ENCODE measurements around the gene NLN. TPM values are rescaled to one million over a fixed set of nuclear protein-coding genes. Genes with fewer than 3 reads are reported as not detected.
"Not testable (repeated sequence)": the region's sequence is repeated elsewhere in the genome, so short reads cannot be mapped to it uniquely, and the experiment has no call there.

NLN gene
- total RNA-seq, 1 donor from 2014 or later, result 23.7 TPM

DNA sequence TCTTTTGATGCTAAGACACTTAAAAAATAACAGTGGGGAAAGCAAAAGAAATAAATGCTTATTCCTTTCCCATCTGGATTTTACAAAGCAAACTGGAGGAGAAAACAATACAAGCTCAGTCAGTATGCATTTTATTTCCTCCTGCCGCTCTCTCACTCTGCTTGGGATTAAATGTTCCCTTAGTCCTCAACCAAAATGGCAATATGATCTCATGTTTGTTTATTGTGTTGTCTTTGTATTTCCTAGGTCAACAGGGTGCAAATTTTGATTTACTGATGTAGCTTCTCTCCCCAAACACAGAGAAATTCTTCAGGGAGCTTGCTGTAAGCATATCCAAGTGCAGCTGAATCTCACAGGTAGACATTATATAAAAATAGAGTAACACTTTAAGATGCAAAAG is 112.3 kb downstream of the NLN start:
- DNase-seq, result no peak

DNA sequence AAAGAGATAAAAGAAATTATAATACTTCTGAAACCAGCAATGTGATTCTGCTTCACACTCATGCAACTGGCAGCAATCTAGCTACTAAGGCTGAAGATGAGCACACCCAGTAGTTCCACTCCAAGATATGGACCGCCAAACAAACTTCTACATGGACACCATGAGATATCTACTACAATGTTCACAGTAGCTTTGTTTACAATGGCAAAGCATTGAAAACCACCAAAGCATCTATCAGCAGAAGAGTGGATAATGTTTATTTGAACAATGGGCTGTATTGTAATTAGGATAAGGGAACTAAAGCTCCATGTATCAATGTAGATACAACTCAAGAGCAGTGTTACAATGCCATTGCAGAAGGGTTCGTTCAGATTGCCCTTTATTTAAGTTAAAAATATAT is 113.2 kb downstream of the NLN start:
- no peak for DNase-seq

DNA sequence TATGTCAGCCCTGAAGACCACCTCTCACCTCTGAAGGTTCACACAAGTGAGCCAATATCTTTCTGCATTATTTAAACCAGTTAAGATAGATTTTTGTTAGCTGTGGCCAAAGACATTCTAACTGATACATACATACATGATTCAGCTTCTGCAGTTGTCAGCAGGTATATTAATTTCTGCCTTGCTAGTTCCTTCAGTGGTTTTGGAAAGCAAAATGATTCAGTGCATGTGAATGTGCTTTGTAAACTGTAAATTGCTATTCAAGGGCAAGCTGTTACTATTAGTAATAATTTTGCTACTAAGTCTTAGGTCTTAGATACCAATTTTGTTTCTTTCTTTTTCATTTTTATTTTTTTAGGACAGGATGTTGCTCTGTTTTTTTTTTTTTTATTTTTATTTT is 115.1 kb downstream of the NLN start:
- no peak for DNase-seq

DNA sequence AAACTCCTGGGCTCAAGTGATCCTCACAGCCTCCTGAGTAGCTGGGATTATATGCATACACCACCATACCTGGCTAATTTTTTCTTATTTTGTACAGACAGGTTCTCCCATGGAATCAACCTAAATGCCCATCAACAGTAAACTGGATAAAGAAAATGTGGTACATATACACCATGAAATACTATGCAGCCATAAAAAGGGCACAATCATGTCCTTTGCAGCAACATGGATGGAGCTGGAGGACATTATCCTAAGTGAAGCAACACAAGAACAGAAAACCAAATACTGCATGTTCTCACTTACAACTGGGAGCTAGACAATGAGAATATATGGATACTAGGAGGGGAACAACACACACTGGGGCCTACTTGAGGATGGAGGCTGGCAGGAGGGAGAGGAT is 117.2 kb downstream of the NLN start:
- DNase-seq, result not testable (repeated sequence)

DNA sequence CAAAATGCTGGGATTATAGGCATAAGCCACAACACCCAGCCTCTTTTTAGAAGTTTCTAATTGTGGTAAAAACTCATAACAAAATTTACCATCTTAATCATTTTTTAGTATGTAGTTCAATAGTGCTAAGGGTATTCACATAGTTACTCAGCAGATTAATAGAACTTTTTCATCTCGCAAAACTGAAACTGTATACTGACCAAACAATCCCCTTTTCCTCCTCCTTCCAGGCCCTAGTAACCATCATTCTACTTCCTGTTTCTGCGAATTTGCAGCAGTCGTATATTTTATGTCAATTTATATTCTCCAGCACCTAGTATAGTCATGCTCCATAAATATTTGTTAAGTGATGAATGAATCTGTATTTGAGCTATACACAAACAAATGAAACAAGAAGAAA is 118.1 kb downstream of the NLN start:
- no peak for DNase-seq

DNA sequence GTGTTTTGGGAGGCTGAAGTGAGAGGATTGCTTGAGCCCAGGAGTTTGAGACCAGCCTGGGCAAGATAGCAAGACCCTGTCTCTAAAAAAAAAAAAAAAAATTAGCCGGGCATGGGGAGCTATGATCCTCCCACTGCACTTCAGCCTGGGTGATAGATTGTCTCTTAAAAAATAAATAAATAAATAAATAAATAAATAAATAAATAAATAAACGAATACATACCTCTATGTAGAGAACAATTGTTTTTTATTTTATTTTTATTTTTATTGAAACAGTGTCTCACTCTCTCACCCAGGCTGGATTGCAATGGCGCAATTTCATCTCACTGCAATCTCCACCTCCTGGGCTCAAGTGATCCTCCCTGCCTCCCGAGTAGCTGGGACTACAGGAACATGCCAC is 122.8 kb downstream of the NLN start:
- not testable (repeated sequence) for DNase-seq

DNA sequence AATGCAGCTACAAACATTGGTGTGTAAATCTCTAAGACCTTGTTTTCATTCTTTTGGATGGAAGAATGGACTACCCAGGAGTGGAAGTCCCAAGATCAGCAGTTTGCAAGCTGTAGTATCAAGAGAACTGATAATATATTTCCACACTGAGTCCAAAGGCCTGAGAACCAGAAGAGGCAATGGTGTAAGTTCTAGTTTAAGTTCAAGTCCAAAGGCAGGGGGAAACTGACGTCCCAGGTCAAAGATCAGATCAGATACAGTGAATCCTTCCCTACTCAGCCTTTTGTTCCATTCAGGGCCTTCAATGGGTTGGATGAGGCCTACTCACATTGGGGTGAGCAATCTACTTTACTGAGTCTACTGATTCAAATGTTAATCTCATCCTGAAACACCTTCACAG is 124.1 kb downstream of the NLN start:
- DNase-seq, result no peak

DNA sequence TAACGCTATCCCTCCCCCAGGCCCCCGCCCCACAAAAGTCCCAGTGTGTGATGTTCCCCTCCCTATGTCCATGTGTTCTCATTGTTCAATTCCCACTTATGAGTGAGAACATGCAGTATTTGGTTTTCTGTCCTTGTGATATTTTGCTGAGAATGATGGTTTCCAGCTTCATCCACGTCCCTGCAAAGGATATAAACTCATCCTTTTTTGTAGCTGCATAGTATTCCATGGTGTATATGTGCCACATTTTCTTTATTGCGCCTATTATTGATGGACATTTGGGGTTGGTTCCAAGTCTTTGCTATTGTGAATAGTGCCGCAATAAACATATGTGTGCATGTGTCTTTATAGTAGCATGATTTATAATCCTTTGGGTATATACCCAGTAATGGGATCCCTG is 125.0 kb downstream of the NLN start:
- not testable (repeated sequence) for DNase-seq

DNA sequence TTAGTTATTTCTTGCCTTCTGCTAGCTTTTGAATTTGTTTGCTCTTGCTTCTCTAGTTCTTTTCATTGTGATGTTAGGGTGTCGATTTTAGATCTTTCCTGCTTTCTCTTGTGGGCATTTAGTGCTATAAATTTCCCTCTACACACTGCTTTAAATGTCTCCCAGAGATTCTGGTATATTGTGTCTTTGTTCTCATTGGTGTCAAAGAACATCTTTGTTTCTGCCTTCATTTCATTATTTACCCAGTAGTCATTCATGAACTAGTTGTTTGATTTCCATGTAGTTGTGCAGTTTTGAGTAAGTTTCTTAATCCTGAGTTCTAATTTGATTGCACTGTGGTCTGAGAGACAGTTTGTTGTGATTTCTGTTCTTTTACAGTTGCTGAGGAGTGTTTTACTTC is 127.9 kb downstream of the NLN start:
- DNase-seq, result not testable (repeated sequence)

DNA sequence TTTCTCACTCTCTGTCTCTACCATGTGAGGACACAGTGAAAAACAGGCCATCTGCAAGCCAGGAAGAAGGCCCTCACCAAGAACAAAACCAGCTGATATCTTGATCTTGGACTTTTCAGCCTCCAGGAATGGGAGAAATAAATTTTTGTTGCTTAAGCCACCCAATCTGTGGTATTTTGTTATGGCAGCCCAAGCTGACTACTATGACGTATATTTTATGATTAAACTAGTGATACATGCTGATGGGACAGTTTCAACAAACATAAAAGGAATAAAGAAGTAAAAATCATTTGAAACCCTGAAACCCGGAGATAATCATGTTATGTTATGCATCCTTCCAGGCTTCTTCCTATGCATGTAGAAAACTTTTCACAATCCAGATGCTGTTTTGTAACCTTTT is 132.9 kb downstream of the NLN start:
- no peak for DNase-seq

DNA sequence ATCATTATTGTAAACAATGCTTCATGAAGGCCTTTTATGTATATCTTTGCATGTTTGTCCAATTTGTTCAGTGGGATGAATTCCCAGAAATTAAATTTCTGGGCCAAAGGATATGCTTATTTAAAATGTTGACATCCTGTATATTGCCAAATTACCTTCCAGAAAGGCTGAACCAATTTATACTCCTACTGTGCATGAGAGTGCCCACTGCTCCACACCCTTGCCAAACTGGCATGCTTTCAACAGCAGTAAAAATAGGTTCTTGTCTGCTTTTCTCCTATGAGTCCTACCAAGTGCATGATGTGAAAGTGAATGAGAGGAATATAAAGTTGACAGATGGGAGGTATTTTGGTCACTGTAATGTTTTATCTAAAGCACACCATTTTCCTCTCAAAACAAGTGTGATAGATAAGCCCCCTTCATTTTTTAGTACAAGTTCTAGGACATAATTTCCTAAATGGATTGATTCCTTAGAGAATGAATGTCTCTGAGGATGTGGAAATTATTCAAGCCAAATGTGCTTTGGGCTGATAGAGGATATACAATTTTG is 133.8 kb downstream of the NLN start:
- no peak for DNase-seq

DNA sequence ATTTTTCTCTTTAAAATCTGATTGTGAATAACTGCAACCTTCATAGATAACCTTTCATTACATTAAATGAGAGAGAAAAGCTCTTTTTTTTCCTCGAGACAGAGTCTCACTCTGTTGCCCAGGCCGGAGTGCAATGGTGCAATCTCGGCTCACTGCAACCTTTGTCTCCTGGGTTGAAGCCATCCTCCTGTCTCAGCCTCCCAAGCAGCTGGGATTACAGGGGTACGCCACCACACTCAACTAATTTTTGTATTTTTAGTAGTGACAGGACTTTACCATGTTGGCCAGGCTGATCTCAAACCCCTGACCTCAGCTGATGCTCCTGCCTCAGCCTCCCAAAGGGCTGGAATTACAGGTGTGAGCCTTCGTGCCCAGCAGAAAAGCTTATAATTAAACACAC is 134.5 kb downstream of the NLN start:
- no peak for DNase-seq

DNA sequence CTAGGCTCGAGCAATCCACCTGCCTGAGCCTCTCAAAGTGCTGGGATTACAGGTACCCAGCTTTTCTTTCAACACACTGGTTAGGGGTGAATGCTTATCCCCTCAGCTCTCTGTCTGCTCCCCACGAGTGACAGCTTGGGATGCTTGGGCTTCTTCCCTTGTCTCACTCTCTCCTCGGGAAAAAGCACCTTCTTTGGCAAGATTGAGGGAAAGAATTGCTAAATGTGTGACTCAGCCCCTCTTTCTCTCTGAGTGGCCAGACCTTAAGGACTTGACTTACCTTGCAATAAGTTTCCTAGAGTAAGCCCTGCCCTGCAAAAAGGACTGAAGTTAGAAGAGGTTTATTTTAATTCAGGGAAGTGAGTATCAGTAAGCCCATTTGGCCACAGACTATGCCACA is 136.3 kb downstream of the NLN start:
- DNase-seq, result no peak

DNA sequence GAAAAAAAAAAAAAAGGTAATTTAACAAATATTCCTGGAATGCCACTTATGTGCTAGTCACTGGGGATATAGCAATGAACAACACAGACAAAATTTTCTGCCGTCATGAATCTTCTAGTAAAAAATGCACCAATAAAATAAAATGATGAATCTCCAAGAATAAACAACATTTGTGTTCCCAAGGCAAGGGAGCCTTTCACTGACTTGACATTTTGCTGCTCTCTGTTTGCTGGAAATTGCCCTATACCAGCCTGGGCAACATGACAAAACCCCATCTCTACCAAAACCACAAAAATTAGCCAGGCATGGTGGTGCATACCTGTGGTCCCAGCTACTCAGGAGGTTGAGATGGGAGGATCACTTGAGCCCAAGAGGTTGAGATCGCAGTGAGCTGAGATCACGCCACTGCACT is 139.8 kb downstream of the NLN start:
- DNase-seq, result no peak

DNA sequence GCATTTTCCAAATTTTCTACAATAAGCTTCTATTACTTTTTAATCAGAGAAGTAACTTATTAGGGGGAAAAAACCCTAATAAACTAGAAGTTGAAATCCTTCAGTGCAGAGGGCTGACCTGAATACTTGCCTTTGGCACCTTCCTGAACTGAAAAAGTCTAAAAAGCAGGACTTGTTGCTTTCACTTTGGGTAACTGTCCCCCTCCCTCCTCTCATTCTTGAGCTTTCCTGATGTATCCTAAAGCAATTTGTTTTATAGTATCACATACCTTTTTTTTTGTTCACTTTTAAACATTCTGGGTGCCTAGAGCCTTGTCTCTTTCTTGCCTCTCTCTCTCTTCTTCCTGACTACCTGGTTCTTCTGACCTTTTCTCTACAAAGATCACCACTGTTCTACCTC is 140.4 kb downstream of the NLN start:
- DNase-seq, result no peak

DNA sequence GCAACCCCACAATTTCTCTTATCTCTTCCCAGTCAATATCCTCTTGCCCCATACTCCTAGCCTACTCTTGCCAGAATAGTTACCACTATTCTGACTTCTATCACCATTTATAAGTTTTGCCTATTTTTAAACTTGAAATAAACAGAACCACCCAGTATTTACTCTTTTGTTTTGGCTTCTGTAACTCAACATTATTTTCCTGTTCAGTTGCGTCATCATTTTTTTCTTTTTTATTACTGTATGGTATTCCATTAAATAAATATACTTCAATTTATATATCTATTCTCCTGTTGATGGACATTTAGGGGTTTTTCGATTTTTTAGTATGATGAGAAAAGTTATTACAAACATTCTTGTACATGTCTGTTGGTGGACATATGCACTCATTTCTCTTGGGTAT is 141.7 kb downstream of the NLN start:
- no peak for DNase-seq

DNA sequence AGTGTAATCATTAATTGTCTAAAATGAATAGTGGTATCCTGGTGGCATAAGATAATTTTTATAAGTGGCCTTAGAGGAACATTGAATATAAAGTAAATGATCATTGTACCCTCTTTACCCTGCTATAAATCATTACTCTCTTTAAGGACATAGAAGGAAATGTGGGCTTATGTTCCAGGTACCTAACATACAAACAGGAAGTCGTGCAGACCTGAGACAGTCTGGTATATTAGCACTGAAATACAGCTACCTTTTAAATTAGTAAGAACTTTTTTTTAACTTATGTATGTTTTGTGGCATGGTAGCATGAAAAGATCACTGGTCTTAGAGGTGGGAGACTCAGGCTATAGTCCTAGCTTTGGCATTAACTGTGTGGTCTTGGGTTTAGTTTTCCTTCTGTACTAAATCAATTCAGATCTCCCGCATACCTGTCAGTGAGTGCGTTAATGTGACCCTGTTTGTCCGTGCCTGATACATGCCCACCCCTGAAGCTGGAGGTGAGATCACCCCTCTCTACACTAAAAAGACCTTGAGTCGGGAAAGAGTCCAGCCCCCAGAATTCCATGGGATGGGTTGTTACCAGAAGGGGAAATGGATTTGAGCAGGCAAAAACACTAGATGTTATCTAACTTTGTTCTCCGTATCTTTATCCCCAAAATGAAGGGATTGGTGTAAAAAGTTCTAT is 145.0 kb downstream of the NLN start:
- no peak for DNase-seq

DNA sequence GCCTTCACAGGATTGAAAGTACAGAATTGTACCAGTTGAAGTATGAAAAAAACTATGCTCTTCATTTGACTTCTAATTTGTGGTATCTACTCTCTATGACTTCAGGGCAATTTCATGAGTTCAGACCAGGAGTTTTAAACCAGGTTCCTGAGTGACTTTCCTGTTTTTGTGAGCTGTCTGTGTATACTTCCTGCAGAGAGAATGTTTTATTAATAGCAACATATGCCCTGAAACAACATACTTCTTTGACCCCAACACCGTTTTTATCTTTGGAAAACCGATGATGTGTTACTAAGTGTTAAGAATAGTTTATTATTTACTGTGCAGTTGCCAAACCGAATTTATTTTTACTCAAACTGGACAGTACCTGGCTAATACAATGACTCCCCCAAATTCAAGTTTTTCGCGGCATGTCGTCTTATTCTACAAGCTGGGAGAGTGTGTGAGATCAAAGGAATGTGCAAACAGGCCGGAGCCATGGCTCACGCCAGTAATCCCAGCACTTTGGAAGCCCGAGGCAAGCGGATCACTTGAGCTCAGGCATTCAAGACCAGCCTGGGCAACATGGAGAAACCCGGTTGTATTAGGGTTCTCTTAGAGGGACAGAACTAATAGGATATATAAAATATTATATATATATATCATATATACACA is 145.7 kb downstream of the NLN start:
- DNase-seq, result no peak

DNA sequence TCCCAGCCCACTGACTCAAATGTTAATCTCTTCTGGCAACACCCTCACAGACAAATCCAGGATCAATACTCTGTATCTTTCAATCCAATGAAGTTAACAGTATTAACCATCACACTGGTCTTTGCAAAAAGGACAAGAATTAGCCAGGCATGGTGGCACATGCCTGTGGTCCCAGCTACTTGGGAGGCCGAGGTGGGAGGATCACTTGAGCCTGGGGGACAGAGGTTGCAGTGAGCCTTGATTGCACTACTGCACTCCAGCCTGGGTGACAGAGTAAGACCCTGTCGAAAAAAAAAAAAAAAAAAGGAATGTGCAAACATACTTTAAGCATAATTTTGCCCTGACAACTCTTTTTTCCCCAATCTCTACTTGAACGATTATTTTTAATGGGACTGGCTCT is 146.5 kb downstream of the NLN start:
- no peak for DNase-seq

DNA sequence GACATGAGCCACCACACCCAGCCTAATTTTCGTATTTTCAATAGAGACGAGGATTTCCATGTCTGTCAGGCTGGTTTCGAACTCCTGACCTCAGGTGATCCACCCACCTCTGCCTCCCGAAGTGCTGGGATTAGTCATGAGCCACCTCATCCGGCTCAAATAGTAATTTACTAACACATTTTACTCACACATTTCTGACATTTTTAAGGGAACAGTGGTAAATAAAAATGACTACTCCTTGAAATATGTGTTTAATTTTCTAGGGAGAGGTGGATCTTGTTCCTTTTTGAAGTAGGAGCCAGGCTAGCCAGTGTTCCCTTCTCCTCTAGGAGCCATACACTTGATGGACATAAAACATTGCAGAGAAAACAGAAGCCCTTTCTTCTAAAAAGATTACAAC is 149.2 kb downstream of the NLN start:
- no peak for DNase-seq

DNA sequence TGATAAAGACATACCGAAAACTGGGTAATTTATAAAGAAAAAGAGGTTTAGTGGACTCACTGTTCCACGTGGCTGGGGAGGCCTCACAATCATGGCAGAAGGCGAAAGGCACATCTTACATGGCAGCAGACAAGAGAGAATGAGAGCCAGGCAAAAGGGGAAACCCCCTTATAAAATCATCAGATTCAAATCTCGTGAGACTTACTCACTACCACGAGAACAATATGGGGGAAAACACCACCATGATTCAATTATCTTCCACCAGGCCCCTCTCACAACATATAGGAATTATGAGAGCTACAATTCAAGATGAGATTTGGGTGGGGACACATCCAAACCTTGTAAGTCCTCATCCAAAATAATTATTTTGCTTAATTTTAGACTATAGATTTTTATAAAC is 149.8 kb downstream of the NLN start:
- not testable (repeated sequence) for DNase-seq

DNA sequence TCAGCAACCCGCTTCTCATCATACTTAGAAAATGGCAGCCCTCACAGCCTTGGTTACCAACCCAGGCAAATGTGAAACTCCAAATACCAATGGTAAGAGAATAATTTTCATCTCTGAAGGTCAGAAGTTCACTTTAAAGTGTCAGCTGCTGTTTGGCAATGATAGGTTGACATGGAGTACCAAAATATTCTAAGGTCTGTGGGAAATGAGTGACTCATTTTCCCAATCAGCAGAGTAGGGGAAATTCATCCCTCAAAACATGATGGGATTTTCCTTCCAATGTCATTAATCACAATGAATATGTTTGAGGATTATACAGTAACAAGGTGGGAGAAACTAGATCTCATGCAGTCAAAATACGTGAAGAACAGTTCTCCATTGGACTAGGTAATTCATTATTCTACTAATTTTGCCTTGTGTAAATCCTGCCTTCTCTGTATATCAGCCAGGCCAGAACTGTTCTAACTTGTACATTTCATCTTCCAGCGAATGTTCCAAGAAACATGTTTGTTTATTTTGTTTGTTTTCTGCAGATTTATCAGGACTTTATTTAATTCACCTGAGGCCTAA is 151.3 kb downstream of the NLN start:
- no peak for DNase-seq

DNA sequence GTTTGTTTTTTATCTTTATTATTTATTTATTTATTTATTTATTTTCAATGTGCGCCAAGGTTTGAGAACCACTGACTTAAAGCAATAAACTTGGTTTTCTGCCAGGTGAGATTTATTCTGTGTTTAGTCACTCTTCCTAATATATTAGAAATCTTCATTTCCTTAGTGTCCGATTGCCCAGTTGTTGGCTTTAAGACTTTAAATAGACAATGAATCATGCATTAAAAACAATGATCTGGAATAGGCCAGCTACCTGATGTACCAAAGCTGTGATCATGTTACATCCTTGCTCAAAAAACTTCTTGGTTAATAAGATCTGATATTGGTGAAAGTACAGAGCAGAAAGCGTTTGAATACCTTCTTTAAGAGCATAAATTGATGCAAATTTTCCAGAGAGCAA is 152.2 kb downstream of the NLN start:
- no peak for DNase-seq

DNA sequence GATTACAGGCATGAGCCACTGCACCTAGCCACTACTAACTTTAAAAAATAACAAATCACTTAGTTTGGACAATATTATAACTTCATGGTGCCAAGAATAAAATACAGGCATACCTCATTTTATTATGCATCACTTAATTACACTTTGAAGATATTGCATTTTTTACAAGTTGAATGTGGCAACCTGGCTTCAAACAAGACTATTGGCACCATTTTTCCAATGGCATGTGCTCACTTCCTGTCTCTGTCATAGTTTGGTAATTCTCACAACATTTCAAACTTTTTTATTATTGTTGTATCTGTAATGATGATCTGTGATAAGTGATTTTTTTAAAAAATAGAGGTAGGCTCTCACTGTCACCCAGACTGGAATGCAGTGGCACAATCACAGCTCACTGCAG is 154.5 kb downstream of the NLN start:
- DNase-seq, result no peak

Measured in tongue (tissue), 2 donors.